Tibial nerve (tissue), 4 donors: ENCODE measurements around the gene TBC1D24. TPM values are rescaled to one million over a fixed set of nuclear protein-coding genes. Genes with fewer than 3 reads are reported as not detected.

Experiments
- DNase-seq, 2 donors: peaks; one replicate each; pipeline ENCODE4 v3.0.0-alpha.2; 2019; ENCODE audit warnings: low spot score in 2 of 2
- H3K27ac ChIP-seq, 4 donors: fragments of 200-600 bp; sonication (generic) in 3 of 4; one replicate each; pipeline ENCODE4 v1.5.1; 2017 to 2019; ENCODE audit warnings: mild to moderate bottlenecking in 1 of 4
- H3K27me3 ChIP-seq, 2 donors: fragments of 200-600 bp; sonication (generic) in 1 of 2; one replicate each; pipeline versions ENCODE4 v1.5.1 to v1.6.0; 2017 to 2019
- H3K36me3 ChIP-seq, 3 donors: fragments of 200-600 bp; sonication (generic); one replicate each; pipeline ENCODE4 v1.5.1; 2018 to 2019
- H3K4me1 ChIP-seq, 4 donors: fragments of 200-600 bp; sonication (generic) in 3 of 4; one replicate each; pipeline ENCODE4 v1.5.1; 2017 to 2019
- H3K4me3 ChIP-seq, 4 donors: fragments of 200-600 bp; sonication (generic) in 3 of 4; one replicate each; pipeline ENCODE4 v1.5.1; 2017 to 2019; ENCODE audit warnings: mild to moderate bottlenecking in 1 of 4, moderate library complexity in 1 of 4
- H3K9me3 ChIP-seq, 4 donors: fragments of 200-600 bp; sonication (generic) in 3 of 4; one replicate each; pipeline ENCODE4 v1.5.1; 2017 to 2019
- EP300 ChIP-seq, 2 donors: sonication (generic); formaldehyde crosslinking; IDR thresholded peaks; one replicate each; pipeline ENCODE4 v1.6.1; 2017; ENCODE audit warnings: antibody characterized with exemption in 2 of 2, mild to moderate bottlenecking in 1 of 2
- POLR2A ChIP-seq, 2 donors: fragments of 450-650 bp; IDR thresholded peaks; one replicate each; pipeline ENCODE4 v1.6.1; 2017; ENCODE audit warnings: antibody characterized with exemption in 2 of 2, mild to moderate bottlenecking in 2 of 2, moderate library complexity in 2 of 2
- WGBS, 2 donors: methylation state at CpG; one replicate each; pipeline ENCODE4 v1.1.5; 2018; 5-methylcytosine and 5-hydroxymethylcytosine counted together
- total RNA-seq, 4 donors: library from RNA; depleted of rRNA; stranded (reverse); fragments of >200 nt; gene quantifications; one replicate each; pipeline ENCODE4 v1.1.0, GENCODE V29; 2016
- TF ChIP-seq, protein P1 (sequence below), 5 experiments: fragments of 200-600 bp in 3 of 5; fragments of 450-650 bp in 2 of 5; sonication (generic) in 3 of 5; IDR thresholded peaks; one replicate each; pipeline ENCODE4 v1.5.1; 2016 to 2019; ENCODE audit warnings: antibody characterized with exemption in 5 of 5, mild to moderate bottlenecking in 3 of 5, moderate library complexity in 2 of 5

Gene TBC1D24
- total RNA-seq, 4 donors from 2014 or later, result 12.0 to 18.3 (median 16.3) TPM

DNA sequence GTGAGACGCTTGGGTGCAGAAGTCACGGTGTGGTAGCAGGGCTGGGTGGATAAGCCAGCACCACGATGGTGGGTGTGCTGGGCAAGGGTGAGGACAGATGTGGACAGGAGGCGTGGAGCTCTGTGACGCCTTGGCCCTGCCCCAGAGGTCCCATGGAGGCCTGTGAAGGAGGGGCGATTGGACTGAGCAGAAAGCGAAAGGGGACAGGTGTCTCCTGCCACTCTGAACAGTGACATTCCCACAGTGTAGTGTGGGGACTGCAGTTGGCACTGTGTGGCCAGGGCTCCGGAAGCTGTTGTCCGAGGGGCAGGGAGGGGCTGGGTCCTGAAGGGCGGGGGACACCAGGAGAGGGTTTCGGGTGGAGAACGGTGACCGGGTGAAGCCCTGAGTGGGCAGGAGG is 7.3 kb downstream of the TBC1D24 start:
- Histone ChIP-seq H3K4me3 (peak overlapping the region in 1 of 4 donors; percentile 33), H3K27ac (peak overlapping the region in 2 of 4 donors; percentile 36 to 61)

DNA sequence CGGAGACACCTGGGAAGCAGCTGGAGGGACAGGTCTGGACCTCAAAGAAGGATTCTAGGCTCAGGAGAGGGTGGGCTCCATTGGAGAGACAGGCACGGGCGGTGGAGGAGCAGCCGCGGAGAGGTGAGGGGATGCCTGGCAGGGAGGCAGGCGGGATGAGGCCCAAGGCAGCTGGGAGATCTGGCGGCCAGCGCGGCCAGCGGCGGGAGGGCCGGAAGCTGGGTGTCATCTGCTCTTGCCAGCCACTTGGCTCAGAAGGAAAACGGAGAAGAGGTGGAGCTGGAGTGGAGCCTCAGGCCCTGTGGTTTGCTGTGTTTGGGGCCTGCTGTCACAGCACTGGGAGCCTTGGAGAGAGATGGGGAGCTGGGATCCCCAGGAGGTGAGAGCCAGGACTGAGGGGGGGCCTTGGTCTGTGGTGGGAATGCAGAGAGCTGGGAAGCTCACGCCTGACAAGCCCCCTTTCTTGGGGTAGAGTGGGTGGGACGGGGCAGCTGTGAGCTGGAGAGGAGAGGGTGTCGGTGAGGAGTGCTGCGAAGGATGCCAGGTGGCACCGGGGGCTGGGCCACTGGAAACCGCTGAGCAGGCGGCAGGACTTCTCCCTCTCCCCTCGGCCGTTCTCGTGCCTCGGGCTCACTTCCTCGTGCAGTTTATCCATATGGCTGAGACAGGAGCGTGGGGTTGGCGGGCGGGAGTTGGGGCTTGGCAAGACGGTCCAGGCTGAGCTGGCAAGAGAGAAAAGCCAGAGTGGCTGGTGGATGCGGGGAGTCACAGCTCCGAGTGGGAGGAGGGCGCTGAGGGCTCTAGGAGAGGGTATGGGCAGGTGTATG is 8.0 kb downstream of the TBC1D24 start:
- Histone ChIP-seq H3K36me3 (peaks cover 0 to 7% (median 0%) of the 10 kb centered on the region in 3 donors), H3K9me3 (no peaks in the 10 kb centered on the region), H3K27ac (peak overlapping the region in 3 of 4 donors; percentile 23 to 70 (median 61)), H3K4me3 (peak overlapping the region in 2 of 4 donors; percentile 21 to 33), H3K4me1 (peaks cover 0 to 40% (median 9%) of the 10 kb centered on the region in 4 donors), H3K27me3 (no peaks in the 10 kb centered on the region)
- 52 to 57% methylated on average over 32 of the region's 32 CpGs for WGBS, 2 donors
- TF ChIP-seq POLR2A (IDR thresholded peaks at IDR 0.05) (no peak), EP300 (IDR thresholded peaks at IDR 0.05) (peak in 1 of 2 donors; percentile 30)
- TF ChIP-seq, protein P1, sequence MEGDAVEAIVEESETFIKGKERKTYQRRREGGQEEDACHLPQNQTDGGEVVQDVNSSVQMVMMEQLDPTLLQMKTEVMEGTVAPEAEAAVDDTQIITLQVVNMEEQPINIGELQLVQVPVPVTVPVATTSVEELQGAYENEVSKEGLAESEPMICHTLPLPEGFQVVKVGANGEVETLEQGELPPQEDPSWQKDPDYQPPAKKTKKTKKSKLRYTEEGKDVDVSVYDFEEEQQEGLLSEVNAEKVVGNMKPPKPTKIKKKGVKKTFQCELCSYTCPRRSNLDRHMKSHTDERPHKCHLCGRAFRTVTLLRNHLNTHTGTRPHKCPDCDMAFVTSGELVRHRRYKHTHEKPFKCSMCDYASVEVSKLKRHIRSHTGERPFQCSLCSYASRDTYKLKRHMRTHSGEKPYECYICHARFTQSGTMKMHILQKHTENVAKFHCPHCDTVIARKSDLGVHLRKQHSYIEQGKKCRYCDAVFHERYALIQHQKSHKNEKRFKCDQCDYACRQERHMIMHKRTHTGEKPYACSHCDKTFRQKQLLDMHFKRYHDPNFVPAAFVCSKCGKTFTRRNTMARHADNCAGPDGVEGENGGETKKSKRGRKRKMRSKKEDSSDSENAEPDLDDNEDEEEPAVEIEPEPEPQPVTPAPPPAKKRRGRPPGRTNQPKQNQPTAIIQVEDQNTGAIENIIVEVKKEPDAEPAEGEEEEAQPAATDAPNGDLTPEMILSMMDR (IDR thresholded peaks at IDR 0.05), result no peak
- DNase-seq, result peak; percentile 55 to 59

More for the DNA sequence above, 7.3 kb downstream of the TBC1D24 start:
- 67 to 76% methylated on average over 13 of the region's 13 CpGs for WGBS, 2 donors
- H3K4me1 ChIP-seq, result peaks cover 0 to 34% (median 7%) of the 10 kb centered on the region in 4 donors
- DNase-seq, result no peak
- no peaks in the 10 kb centered on the region for H3K27me3 ChIP-seq
- no peak for TF ChIP-seq EP300 (IDR thresholded peaks at IDR 0.05)
- TF ChIP-seq, protein P1 (IDR thresholded peaks at IDR 0.05), result no peak
- no peak for TF ChIP-seq POLR2A (IDR thresholded peaks at IDR 0.05)
- H3K9me3 ChIP-seq, result no peaks in the 10 kb centered on the region
- H3K36me3 ChIP-seq, result peaks cover 0 to 7% (median 0%) of the 10 kb centered on the region in 3 donors

DNA sequence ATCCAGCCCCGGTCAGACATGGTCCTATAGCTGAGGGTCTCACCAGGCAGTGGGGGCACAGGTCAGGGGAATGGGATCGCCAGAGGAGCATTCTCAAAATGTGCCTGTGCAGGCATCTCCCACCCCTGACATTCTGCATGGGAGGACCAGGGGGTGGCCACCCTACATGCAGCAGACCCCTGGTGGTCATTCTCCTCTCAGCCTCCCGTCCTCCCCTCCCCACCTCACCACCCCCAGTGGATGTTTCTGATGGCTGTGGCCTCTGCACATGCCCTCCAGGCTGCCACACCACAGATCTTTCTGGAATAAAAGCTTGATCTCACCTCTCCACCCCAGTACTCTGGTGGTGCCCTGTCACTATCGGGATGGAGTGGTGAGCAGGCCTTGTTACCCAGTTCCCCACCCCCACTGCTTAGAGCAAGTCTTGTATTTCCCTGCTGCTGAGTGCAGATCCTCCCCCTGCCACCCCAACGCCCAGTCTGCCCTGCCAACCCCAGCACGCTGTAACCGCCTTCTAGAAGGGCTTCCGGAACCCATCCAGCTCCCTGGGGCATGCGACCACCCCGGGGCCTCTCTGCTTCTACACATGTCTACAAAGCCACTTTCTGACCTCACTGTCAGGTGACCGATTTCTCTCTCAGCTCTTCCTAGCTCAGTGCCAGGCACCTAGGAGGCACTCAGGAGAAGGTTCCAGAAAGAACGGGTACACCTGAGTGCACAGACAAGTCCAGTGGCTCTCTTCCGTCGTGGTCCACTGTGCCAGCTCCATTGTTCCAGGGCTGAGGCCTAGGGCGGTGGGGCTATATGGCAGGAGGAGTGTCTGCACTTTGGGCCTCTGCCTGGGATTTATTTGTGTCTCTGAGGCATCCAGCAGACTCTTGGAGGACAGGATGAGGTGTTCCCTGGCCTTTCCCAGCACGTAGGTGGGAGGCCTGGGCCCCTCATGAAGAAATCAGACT is 9.3 kb downstream of the TBC1D24 start:
- H3K27me3 ChIP-seq, result no peaks in the 10 kb centered on the region
- TF ChIP-seq, protein P1 (IDR thresholded peaks at IDR 0.05), result no peak
- no peak for TF ChIP-seq EP300 (IDR thresholded peaks at IDR 0.05)
- TF ChIP-seq POLR2A (IDR thresholded peaks at IDR 0.05), result no peak
- H3K27ac ChIP-seq, result no peak overlapping the region
- H3K4me3 ChIP-seq, result no peak overlapping the region
- peaks cover 0 to 5% (median 0%) of the 10 kb centered on the region in 3 donors for H3K36me3 ChIP-seq
- H3K4me1 ChIP-seq, result peaks cover 0 to 40% (median 9%) of the 10 kb centered on the region in 4 donors
- 84 to 90% methylated on average over 16 of the region's 16 CpGs for WGBS, 2 donors
- no peak for DNase-seq
- H3K9me3 ChIP-seq, result no peaks in the 10 kb centered on the region

DNA sequence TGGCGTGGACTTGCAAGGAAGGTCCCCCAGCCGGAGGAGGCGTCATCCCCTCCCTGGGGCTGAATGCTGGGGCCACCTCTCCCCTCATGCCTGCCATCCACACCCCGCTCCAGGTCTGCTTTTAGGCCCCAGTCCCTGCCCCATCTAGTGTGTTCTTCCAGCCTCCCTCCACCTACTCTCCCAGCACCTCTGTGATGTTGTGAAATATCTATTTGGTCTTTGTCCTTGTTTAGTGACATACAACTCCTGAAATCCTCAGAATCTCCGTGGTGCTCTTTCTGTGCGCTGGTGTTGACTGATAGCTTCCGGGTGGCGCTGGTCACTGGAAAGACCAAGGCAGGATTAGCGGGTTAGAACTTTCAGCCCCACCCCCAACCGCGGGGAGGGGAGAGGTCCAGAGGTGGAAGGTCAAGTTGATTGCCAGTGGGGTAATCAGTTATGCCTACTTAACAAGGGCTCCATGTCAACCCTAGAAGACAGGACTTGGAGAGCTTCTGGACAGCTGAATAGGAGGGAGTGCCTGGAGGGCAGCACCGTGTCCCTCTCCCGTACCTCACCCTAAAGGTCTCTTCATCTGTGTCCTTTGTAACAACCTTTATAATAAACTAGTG is 10.1 kb downstream of the TBC1D24 start:
- Histone ChIP-seq H3K27me3 (no peaks in the 10 kb centered on the region), H3K4me3 (no peak overlapping the region), H3K4me1 (peaks cover 0 to 40% (median 9%) of the 10 kb centered on the region in 4 donors), H3K27ac (no peak overlapping the region), H3K36me3 (no peaks in the 10 kb centered on the region), H3K9me3 (no peaks in the 10 kb centered on the region)
- TF ChIP-seq POLR2A (IDR thresholded peaks at IDR 0.05), result no peak
- TF ChIP-seq, protein P1 (IDR thresholded peaks at IDR 0.05), result no peak
- TF ChIP-seq EP300 (IDR thresholded peaks at IDR 0.05), result no peak
- no peak for DNase-seq
- WGBS, 2 donors, result 85 to 89% methylated on average over 13 of the region's 13 CpGs
